Endothelial cell of umbilical vein (primary cell): ENCODE measurements around the gene SPRY4.

ENCODE experiments used
- JUN ChIP-seq: IDR thresholded peaks from 2 replicates; pipeline ENCODE4 v1.6.1; 2011; ENCODE audit warnings: borderline replicate concordance, low read depth; ENCODE audit not compliant: insufficient read length, insufficient read depth
- POLR2AphosphoS5 ChIP-seq: IDR thresholded peaks from 2 replicates; pipeline ENCODE4 v1.6.1; 2012; ENCODE audit warnings: low read depth, mild to moderate bottlenecking, control low read depth, low read length, moderate library complexity; ENCODE audit not compliant: insufficient read depth
- TF ChIP-seq, protein P1 (sequence below), 2 donors: IDR thresholded peaks; 1 replicate in 1 of 2; 2 replicates in 1 of 2; pipeline ENCODE4 v1.5.1; 2011; ENCODE audit warnings: low read length in 2 of 2, mild to moderate bottlenecking in 2 of 2, moderate library complexity in 2 of 2, control low read depth in 1 of 2, inconsistent platforms in 1 of 2, low read depth in 1 of 2; ENCODE audit not compliant: insufficient read depth in 1 of 2; ENCODE audit errors: extremely low read depth in 1 of 2

DNA sequence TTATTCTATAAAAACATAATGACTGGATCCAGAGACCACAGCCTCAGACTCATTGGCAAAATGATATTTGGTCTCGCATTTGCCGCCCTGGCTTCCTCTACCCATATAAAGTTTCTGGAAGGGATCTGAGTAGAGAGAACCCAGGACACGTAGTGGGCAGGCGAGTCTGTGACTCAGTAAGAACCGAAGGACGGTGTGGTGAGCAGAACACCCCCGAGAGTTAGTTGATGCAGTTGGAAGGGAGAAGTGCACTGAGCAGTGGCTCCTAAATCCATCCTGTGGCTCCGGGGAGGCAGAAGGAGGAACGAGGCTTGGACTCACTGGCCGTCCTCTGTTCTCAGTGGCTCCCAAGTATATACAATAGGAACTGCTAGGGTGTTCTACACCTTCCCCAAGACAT is 11.5 kb downstream of the SPRY4 start:
- TF ChIP-seq, protein P1, sequence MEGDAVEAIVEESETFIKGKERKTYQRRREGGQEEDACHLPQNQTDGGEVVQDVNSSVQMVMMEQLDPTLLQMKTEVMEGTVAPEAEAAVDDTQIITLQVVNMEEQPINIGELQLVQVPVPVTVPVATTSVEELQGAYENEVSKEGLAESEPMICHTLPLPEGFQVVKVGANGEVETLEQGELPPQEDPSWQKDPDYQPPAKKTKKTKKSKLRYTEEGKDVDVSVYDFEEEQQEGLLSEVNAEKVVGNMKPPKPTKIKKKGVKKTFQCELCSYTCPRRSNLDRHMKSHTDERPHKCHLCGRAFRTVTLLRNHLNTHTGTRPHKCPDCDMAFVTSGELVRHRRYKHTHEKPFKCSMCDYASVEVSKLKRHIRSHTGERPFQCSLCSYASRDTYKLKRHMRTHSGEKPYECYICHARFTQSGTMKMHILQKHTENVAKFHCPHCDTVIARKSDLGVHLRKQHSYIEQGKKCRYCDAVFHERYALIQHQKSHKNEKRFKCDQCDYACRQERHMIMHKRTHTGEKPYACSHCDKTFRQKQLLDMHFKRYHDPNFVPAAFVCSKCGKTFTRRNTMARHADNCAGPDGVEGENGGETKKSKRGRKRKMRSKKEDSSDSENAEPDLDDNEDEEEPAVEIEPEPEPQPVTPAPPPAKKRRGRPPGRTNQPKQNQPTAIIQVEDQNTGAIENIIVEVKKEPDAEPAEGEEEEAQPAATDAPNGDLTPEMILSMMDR (IDR thresholded peaks at IDR 0.05; ENCODE audit: extremely low read depth in 1 of 2, insufficient read depth in 1 of 2, low read depth in 1 of 2, low read length in 2 of 2) = no peak
- TF ChIP-seq POLR2AphosphoS5 (no peak), JUN (no peak)
